Skeletal muscle satellite cell (primary cell): Measurements from ENCODE around the gene RRN3.
"Not testable (repeated sequence)": the region's sequence is repeated elsewhere in the genome, so short reads cannot be mapped to it uniquely, and the experiment has no call there.

Source experiments
- H3K27me3 ChIP-seq: 2 replicates; pipeline ENCODE4 v1.7.0; 2013; ENCODE audit warnings: low read length; ENCODE audit not compliant: control insufficient read depth, insufficient read depth
- H3K36me3 ChIP-seq: 2 replicates; pipeline ENCODE4 v1.7.0; 2013; ENCODE audit warnings: mild to moderate bottlenecking, control low read depth, low read length; ENCODE audit not compliant: insufficient read depth
- H3K4me1 ChIP-seq: 2 replicates; pipeline ENCODE4 v1.7.0; 2013; ENCODE audit warnings: low read length; ENCODE audit not compliant: control insufficient read depth, insufficient read depth
- H3K4me2 ChIP-seq: 2 replicates; pipeline ENCODE4 v1.7.0; 2013; ENCODE audit warnings: mild to moderate bottlenecking, low read length
- H3K4me3 ChIP-seq: 2 replicates; pipeline ENCODE4 v1.7.0; 2013; ENCODE audit warnings: low read length
- H3K9ac ChIP-seq: 2 replicates; pipeline ENCODE4 v1.7.0; 2013; ENCODE audit warnings: mild to moderate bottlenecking, low read depth, low read length, moderate library complexity
- H3K9me3 ChIP-seq: replicated peaks from 2 replicates; pipeline ENCODE4 v1.7.0; 2013; ENCODE audit warnings: mild to moderate bottlenecking, control low read depth, low read length

RRN3 gene

GRCh38 chr16:15133554-15133953, 39.5 kb upstream of the RRN3 start:
- H3K9ac ChIP-seq, H3K4me1 ChIP-seq, H3K4me2 ChIP-seq, H3K4me3 ChIP-seq, H3K9me3 ChIP-seq, H3K27me3 ChIP-seq, H3K36me3 ChIP-seq: not testable (repeated sequence)

GRCh38 chr16:15132719-15133428, 38.8 kb upstream of the RRN3 start:
- H3K36me3 ChIP-seq, H3K4me1 ChIP-seq, H3K9me3 ChIP-seq, H3K9ac ChIP-seq, H3K4me2 ChIP-seq, H3K27me3 ChIP-seq, H3K4me3 ChIP-seq: not testable (repeated sequence)

- not testable (repeated sequence) for H3K4me1 ChIP-seq, H3K9me3 ChIP-seq, H3K4me2 ChIP-seq, H3K36me3 ChIP-seq, H3K9ac ChIP-seq, H3K27me3 ChIP-seq, H3K4me3 ChIP-seq
Measured at GRCh38 chr16:15130943-15131700, 37.0 kb upstream of the RRN3 start.

DNA sequence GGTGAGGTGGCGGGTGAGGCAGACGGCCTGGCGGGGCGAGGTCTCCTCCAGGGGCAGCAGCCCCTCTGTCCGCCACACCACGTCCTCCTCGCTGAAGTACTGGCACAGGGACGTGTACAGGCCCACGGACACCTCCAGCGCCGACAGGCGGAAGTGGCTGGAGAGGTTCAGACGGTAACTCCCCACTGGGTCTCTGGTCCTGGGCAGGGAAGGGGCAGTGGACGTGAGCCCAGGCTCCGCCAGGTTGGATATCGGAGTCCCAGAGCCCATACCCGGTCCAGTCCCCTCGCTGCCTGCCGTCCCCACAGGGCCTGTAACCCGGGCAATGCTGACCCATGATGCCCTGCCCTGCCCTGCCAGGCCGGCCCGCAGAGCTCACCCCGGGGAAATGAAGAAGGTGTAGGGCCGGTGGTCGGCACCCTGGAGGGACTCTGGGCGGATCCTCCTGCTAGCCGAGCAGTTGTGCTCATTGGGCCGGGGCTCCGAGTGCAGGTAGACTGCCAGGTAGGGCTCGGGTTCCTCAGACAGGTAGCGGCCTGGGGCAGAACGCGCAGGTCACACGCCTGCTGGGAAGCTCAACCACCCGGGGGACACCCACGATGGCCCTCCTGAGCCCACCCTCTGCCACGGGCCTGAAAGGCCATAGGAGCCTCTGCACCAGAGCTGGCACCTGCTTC, 36.3 kb upstream of the RRN3 start:
- H3K4me3 ChIP-seq, H3K4me2 ChIP-seq, H3K36me3 ChIP-seq, H3K27me3 ChIP-seq, H3K4me1 ChIP-seq, H3K9me3 ChIP-seq, H3K9ac ChIP-seq: not testable (repeated sequence)

DNA sequence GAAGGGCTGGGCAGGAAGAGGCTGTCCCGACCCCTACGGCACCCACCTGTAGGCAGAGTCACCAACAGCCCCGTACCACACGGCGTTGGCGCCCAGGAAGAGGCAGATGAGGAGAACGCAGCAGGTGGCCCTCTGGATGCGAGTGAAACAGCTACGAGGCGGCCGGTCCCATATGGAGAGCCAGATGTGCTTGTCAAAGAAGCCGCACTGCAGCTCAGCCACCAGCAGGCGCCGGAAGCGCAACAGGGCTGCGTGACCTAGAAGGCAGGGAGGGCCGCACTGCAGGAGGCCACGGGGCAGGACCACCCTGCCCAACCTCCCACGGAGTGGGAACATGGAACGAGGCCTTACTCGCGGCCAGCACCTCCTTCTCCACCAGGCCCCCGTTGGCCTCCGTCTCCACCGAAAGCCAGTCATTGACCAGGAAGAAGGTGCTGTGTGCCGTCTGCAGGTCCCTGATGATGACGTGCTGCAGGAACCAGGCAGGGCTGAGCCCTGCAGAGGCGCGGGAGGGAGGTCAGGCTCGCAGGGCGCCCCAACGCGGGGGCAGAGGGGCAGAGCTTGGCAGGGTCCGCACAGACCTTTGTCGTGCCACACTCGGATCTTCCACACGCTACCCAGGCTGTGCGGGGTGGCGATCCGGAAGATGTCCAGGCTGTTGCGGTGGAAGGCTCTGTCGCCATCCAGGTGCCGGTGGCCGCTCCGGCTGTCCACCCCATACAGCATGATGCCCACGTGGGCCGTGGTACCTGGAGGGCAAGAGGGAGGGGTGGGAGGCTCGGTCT, 33.8 kb upstream of the RRN3 start:
- not testable (repeated sequence) for H3K27me3 ChIP-seq, H3K4me3 ChIP-seq, H3K9me3 ChIP-seq, H3K9ac ChIP-seq, H3K36me3 ChIP-seq, H3K4me1 ChIP-seq, H3K4me2 ChIP-seq

GRCh38 chr16:15100372-15100987, 6.4 kb upstream of the RRN3 start:
- not testable (repeated sequence) for H3K9ac ChIP-seq, H3K4me3 ChIP-seq, H3K27me3 ChIP-seq, H3K9me3 ChIP-seq, H3K4me2 ChIP-seq, H3K4me1 ChIP-seq, H3K36me3 ChIP-seq

- H3K36me3 ChIP-seq, H3K4me1 ChIP-seq: not testable (repeated sequence)
Measured at GRCh38 chr16:15099366-15099909, 5.4 kb upstream of the RRN3 start.

GRCh38 chr16:15096583-15096972, 2.5 kb upstream of the RRN3 start:
- not testable (repeated sequence) for H3K9me3 ChIP-seq, H3K9ac ChIP-seq, H3K4me1 ChIP-seq, H3K36me3 ChIP-seq, H3K4me3 ChIP-seq, H3K27me3 ChIP-seq, H3K4me2 ChIP-seq

More at GRCh38 chr16:15099366-15099909, 5.4 kb upstream of the RRN3 start:
- not testable (repeated sequence) for H3K9ac ChIP-seq, H3K27me3 ChIP-seq, H3K4me3 ChIP-seq, H3K4me2 ChIP-seq, H3K9me3 ChIP-seq

DNA sequence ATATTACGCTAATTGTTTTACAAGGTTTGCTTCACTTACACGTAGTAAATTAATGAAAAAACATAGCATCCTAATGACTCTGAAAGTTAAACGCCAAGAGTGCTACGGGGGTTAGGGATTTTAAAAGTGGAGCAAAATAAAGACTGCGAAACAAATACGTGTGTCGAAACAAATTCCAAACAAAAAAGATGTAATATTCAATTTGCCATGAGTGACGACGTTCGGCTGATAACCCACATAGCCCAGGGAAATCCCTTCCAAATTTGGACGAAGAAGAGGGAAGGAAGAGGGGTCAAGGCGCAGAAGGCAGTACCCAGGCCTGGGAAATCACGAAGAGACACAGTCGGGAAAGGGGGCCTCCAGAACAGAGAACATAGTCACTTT, 509 bp downstream of the RRN3 start:
- peak overlapping the region; percentile 77 for H3K4me3 ChIP-seq

GRCh38 chr16:15090663-15091269, 3.3 kb downstream of the RRN3 start:
- not testable (repeated sequence) for H3K9me3 ChIP-seq, H3K27me3 ChIP-seq, H3K9ac ChIP-seq, H3K36me3 ChIP-seq, H3K4me1 ChIP-seq, H3K4me2 ChIP-seq, H3K4me3 ChIP-seq

More for the DNA sequence above, 509 bp downstream of the RRN3 start:
- not testable (repeated sequence) for H3K9me3 ChIP-seq, H3K36me3 ChIP-seq, H3K4me1 ChIP-seq, H3K27me3 ChIP-seq
- Histone ChIP-seq H3K4me2 (peak overlapping the region; percentile 97), H3K9ac (peak overlapping the region; percentile 94)
